Osteocyte (in vitro differentiated cells): ENCODE results near the gene OPCML. TPM values are rescaled to one million over a fixed set of nuclear protein-coding genes. Genes with fewer than 3 reads are reported as not detected.

Source experiments
- DNase-seq: peaks from one replicate; pipeline ENCODE4 v3.0.0; 2021; ENCODE audit warnings: mixed read lengths; ENCODE audit not compliant: unreplicated experiment; ENCODE audit errors: extremely low spot score
- H3K27ac Mint-ChIP-seq: one replicate; pipeline ENCODE4 v1.8.0; 2021; ENCODE audit warnings: mild to moderate bottlenecking, mixed read lengths; ENCODE audit not compliant: unreplicated experiment
- H3K27me3 Mint-ChIP-seq: one replicate; pipeline ENCODE4 v1.8.0; 2021; ENCODE audit warnings: mixed read lengths; ENCODE audit not compliant: unreplicated experiment
- H3K36me3 Mint-ChIP-seq: one replicate; pipeline ENCODE4 v1.8.0; 2021; ENCODE audit warnings: mixed read lengths; ENCODE audit not compliant: unreplicated experiment
- H3K4me1 Mint-ChIP-seq: one replicate; pipeline ENCODE4 v1.8.0; 2021; ENCODE audit warnings: mixed read lengths; ENCODE audit not compliant: unreplicated experiment
- H3K4me3 Mint-ChIP-seq: one replicate; pipeline ENCODE4 v1.8.0; 2021; ENCODE audit warnings: mild to moderate bottlenecking, moderate library complexity, mixed read lengths; ENCODE audit not compliant: unreplicated experiment
- H3K9me3 Mint-ChIP-seq: one replicate; pipeline ENCODE4 v1.8.0; 2021; ENCODE audit warnings: mixed read lengths; ENCODE audit not compliant: unreplicated experiment
- CTCF ChIP-seq: fragments of 200-600 bp; sonication (generic); IDR thresholded peaks from 2 replicates; pipeline ENCODE4 v1.5.0; 2021; ENCODE audit warnings: antibody characterized with exemption, mild to moderate bottlenecking, moderate library complexity
- total RNA-seq: library from RNA; stranded (reverse); gene quantifications from 2 replicates; pipeline ENCODE4 v1.2.1, GENCODE V29; 2021

OPCML gene
- total RNA-seq, 1 donor from 2014 or later = 0.11 TPM

GRCh38 chr11:132838627-132839026 lies 693.7 kb downstream of the OPCML start:
- TF ChIP-seq CTCF = no peak
- Mint-ChIP-seq H3K36me3 (no peaks in the 10 kb centered on the region), H3K4me1 (peaks cover 11% of the 10 kb centered on the region), H3K9me3 (no peaks in the 10 kb centered on the region), H3K27ac (peak overlapping the region; percentile 32), H3K27me3 (no peaks in the 10 kb centered on the region), H3K4me3 (no peak overlapping the region)
- no peak for DNase-seq

- no peak overlapping the region for H3K4me3 Mint-ChIP-seq
- H3K36me3 Mint-ChIP-seq = no peaks in the 10 kb centered on the region
Measured at GRCh38 chr11:132831272-132831671, 701.0 kb downstream of the OPCML start.

GRCh38 chr11:132824642-132825041 lies 707.7 kb downstream of the OPCML start:
- no peak for DNase-seq
- H3K9me3 Mint-ChIP-seq = no peaks in the 10 kb centered on the region
- H3K4me3 Mint-ChIP-seq = no peak overlapping the region
- no peaks in the 10 kb centered on the region for H3K36me3 Mint-ChIP-seq
- TF ChIP-seq CTCF = no peak
- peaks cover 7% of the 10 kb centered on the region for H3K4me1 Mint-ChIP-seq
- no peak overlapping the region for H3K27ac Mint-ChIP-seq
- no peaks in the 10 kb centered on the region for H3K27me3 Mint-ChIP-seq

More at GRCh38 chr11:132831272-132831671, 701.0 kb downstream of the OPCML start:
- H3K9me3 Mint-ChIP-seq = no peaks in the 10 kb centered on the region
- H3K27ac Mint-ChIP-seq = no peak overlapping the region
- no peak for TF ChIP-seq CTCF
- no peaks in the 10 kb centered on the region for H3K4me1 Mint-ChIP-seq
- no peak for DNase-seq
- H3K27me3 Mint-ChIP-seq = no peaks in the 10 kb centered on the region

GRCh38 chr11:132822276-132822675 lies 710.0 kb downstream of the OPCML start:
- H3K27me3 Mint-ChIP-seq = no peaks in the 10 kb centered on the region
- DNase-seq = no peak
- H3K27ac Mint-ChIP-seq = no peak overlapping the region
- no peak overlapping the region for H3K4me3 Mint-ChIP-seq
- H3K9me3 Mint-ChIP-seq = no peaks in the 10 kb centered on the region
- H3K4me1 Mint-ChIP-seq = peaks cover 9% of the 10 kb centered on the region
- no peak for TF ChIP-seq CTCF
- H3K36me3 Mint-ChIP-seq = no peaks in the 10 kb centered on the region

GRCh38 chr11:132821499-132821898 lies 710.8 kb downstream of the OPCML start:
- Mint-ChIP-seq H3K27me3 (no peaks in the 10 kb centered on the region), H3K4me3 (no peak overlapping the region), H3K27ac (no peak overlapping the region), H3K4me1 (peaks cover 9% of the 10 kb centered on the region), H3K36me3 (no peaks in the 10 kb centered on the region), H3K9me3 (no peaks in the 10 kb centered on the region)
- no peak for DNase-seq
- no peak for TF ChIP-seq CTCF
